CD4-positive, alpha-beta T cell treated with Interleukin-4 for 4 hours (primary cell): ENCODE results near the gene ARHGAP15.

Experiments used
- DNase-seq: peaks from one replicate; pipeline ENCODE4 v3.0.0-alpha.2; 2020

ARHGAP15 gene

DNA sequence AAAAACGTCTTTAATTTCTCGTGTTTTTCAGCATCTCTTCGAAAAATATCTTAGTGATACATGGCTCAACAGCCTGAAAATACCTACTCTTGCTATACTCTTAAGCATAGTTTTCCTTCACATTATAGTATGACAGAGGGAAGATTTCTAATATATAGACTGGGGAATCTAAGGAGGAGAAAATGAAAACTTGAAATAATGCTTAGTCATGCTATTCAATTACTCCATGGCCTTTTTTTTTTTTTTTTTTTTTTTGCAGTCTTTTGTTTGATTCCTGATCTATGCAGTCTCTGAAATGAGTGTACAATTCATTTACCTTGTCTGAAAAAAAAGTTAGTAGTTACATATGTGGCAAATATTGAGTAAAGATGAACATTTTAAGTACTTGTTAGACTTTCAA is 337.8 kb downstream of the ARHGAP15 start:
- no peak for DNase-seq

GRCh38 chr2:143468341-143468888 is 339.2 kb downstream of the ARHGAP15 start:
- DNase-seq = no peak

GRCh38 chr2:143469323-143469722 is 340.1 kb downstream of the ARHGAP15 start:
- no peak for DNase-seq

DNA sequence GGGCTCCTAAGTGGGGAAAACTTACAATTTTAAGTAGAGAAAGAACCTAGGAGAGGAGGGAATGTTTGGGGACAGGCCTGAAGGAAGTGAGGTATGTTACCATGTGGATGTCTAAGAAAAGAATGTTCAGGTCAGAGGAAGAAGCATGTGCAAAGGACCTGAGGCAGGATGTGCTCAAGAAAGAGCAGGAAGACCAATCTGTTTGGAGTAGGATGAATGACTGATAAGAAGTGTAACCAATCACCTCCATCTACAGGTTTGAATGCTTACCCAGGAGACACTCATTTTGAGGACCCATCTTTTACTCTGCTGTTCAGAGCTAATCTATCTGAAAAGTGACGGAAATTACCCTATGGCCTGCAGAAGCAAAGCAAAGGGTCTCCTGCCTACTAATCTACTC is 342.3 kb downstream of the ARHGAP15 start:
- no peak for DNase-seq

- DNase-seq = no peak
These were observed 344.0 kb downstream of the ARHGAP15 start for GRCh38 chr2:143473216-143473615.

- DNase-seq = no peak
These were observed 344.6 kb downstream of the ARHGAP15 start for GRCh38 chr2:143473820-143474219.

- DNase-seq = no peak
These were observed 345.4 kb downstream of the ARHGAP15 start for GRCh38 chr2:143474586-143474985.

- no peak for DNase-seq
These were observed 346.0 kb downstream of the ARHGAP15 start for GRCh38 chr2:143475041-143475776.

- no peak for DNase-seq
These were observed 347.3 kb downstream of the ARHGAP15 start for GRCh38 chr2:143476336-143477087.

GRCh38 chr2:143477714-143478443 is 348.7 kb downstream of the ARHGAP15 start:
- DNase-seq = no peak

GRCh38 chr2:143480086-143480485 is 350.9 kb downstream of the ARHGAP15 start:
- DNase-seq = no peak

- no peak for DNase-seq
These were observed 351.5 kb downstream of the ARHGAP15 start for GRCh38 chr2:143480601-143481236.

DNA sequence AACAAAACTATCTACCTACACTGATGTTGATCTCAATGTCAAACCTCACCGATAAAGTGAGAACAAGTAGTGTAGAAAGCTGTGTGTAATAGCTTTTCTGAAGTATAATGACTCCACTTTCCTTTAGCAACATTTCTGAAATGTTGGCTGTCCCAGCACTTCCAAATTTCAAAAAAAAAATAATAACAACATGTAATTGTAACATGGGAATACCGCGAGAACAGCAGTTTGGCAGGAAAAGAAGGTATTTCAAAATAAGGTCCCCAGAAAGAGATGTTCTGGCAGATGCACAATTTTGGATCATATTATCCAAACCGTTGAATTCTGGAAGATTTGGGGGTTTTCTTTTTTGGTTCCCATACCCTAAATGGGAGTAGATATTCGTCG is 352.0 kb downstream of the ARHGAP15 start:
- DNase-seq = no peak

- DNase-seq = no peak
These were observed 352.5 kb downstream of the ARHGAP15 start for GRCh38 chr2:143481733-143482132.

- DNase-seq = no peak
These were observed 353.1 kb downstream of the ARHGAP15 start for GRCh38 chr2:143482316-143482715.

GRCh38 chr2:143482771-143483170 is 353.6 kb downstream of the ARHGAP15 start:
- no peak for DNase-seq

DNA sequence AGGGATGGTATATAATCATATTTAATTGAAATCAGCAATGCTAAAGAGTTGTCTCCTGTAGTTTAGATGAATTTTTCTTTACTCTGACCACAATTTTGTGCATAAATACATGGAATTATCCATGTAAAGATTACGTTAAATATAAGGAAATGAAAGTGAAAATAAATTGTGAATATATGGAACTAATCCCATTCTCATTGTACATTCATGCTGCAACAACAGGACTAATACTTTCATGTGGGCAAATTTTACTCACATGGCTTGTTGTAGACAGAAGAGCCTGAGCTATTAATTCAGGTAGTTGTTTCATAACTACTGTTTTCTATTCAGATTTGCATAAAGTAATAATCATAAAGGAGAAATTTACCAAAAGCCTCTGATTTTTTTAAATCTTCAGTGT is 357.8 kb downstream of the ARHGAP15 start:
- DNase-seq = no peak

DNA sequence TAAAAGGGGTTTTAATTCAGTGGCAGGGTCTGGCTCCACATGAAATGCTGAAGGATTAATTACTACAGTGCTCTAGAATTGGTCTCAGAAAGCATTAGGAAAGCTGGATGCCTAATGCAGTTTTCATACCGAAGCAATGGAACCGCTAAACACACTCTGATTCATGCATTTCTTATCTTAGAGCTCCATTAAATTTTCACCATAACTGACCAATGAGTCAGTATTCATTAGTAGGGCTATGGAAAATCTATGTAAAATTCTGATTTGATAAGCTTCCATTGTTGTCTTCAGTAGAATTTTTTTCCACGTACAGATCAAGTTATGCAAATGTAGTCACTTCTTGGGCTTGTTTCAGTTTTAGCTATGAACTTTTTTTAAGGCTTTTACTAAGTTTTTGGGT is 359.9 kb downstream of the ARHGAP15 start:
- DNase-seq = no peak

- no peak for DNase-seq
These were observed 361.9 kb downstream of the ARHGAP15 start for GRCh38 chr2:143491131-143491530.

- DNase-seq = no peak
These were observed 364.1 kb downstream of the ARHGAP15 start for GRCh38 chr2:143493339-143493738.

- DNase-seq = no peak
These were observed 368.5 kb downstream of the ARHGAP15 start for GRCh38 chr2:143497726-143498125.

- no peak for DNase-seq
These were observed 369.3 kb downstream of the ARHGAP15 start for GRCh38 chr2:143498496-143498895.

GRCh38 chr2:143499061-143499460 is 369.8 kb downstream of the ARHGAP15 start:
- no peak for DNase-seq
